CD4-positive, alpha-beta T cell (primary cell): ENCODE measurements around the gene PITPNB. TPM values are rescaled to one million over a fixed set of nuclear protein-coding genes. Genes with fewer than 3 reads are reported as not detected.

Source experiments
- ATAC-seq: fragments of 200-7000 bp; cut with Tn5 transposase; one replicate; pipeline ENCODE4 v1.10.0; 2022; ENCODE audit warnings: mild to moderate bottlenecking; ENCODE audit not compliant: poor library complexity
- CTCF ChIA-PET: fragments of 350-600 bp; sonication (Branson Sonifier 250); formaldehyde crosslinking; loops from one replicate; lab custom pipeline; 2021; ENCODE audit warnings: antibody characterized with exemption, inconsistent platforms; lab: Charles Lee
- POLR2A ChIA-PET: fragments of 350-600 bp; sonication (Branson Sonifier 250); formaldehyde crosslinking; loops from one replicate; lab custom pipeline; 2021; ENCODE audit warnings: antibody characterized with exemption, inconsistent platforms; lab: Charles Lee
- DNase-seq, 14 experiments: peaks; one replicate each; pipeline ENCODE4 v3.0.0-alpha.2; 2013 to 2020; ENCODE audit warnings: mixed read lengths in 2 of 14
- H3K27ac ChIP-seq, 2 donors: one replicate each; pipeline versions ENCODE4 v1.5.1 to v1.7.0; 2013; ENCODE audit warnings: low read length in 2 of 2, low read depth in 1 of 2, mild to moderate bottlenecking in 1 of 2
- H3K27me3 ChIP-seq, 2 experiments: 1 replicate in 1 of 2; 2 replicates in 1 of 2; pipeline versions ENCODE4 v1.6.1 to v1.7.0; 2013; ENCODE audit warnings: low read length in 2 of 2, control low read depth in 1 of 2, mild to moderate bottlenecking in 1 of 2, moderate library complexity in 1 of 2; ENCODE audit not compliant: insufficient read depth in 2 of 2, control insufficient read depth in 1 of 2
- H3K36me3 ChIP-seq: one replicate; pipeline ENCODE4 v1.6.1; 2013; ENCODE audit warnings: low read length, control low read depth; ENCODE audit not compliant: insufficient read depth
- H3K4me1 ChIP-seq: one replicate; pipeline ENCODE4 v1.6.1; 2013; ENCODE audit warnings: low read length, control low read depth; ENCODE audit not compliant: insufficient read depth
- H3K4me3 ChIP-seq: one replicate; pipeline ENCODE4 v1.5.1; 2013; ENCODE audit warnings: mild to moderate bottlenecking, low read length, moderate library complexity
- H3K9me3 ChIP-seq, 2 experiments: 1 replicate in 1 of 2; 2 replicates in 1 of 2; pipeline versions ENCODE4 v1.6.1 to v1.7.0; 2013; ENCODE audit warnings: low read length in 2 of 2, mild to moderate bottlenecking in 2 of 2, control low read depth in 1 of 2, moderate library complexity in 1 of 2; ENCODE audit not compliant: control insufficient read depth in 1 of 2, insufficient read depth in 1 of 2
- H3K27ac Mint-ChIP-seq: one replicate; pipeline ENCODE4 v1.8.0; 2020; ENCODE audit warnings: mixed read lengths
- H3K27me3 Mint-ChIP-seq: one replicate; pipeline ENCODE4 v1.8.0; 2021; ENCODE audit warnings: mixed read lengths
- H3K36me3 Mint-ChIP-seq: one replicate; pipeline ENCODE4 v1.8.0; 2021; ENCODE audit warnings: low read depth, mixed read lengths
- H3K4me1 Mint-ChIP-seq: one replicate; pipeline ENCODE4 v1.8.0; 2021; ENCODE audit warnings: low read depth, mixed read lengths
- H3K4me3 Mint-ChIP-seq: one replicate; pipeline ENCODE4 v1.8.0; 2020; ENCODE audit warnings: mild to moderate bottlenecking, mixed read lengths
- H3K9me3 Mint-ChIP-seq: one replicate; pipeline ENCODE4 v1.8.0; 2020; ENCODE audit warnings: mixed read lengths
- intact Hi-C, 2 experiments: fragments of 100-400 bp; cut with DNase I in 1 of 2; cut with micrococcal nuclease in 1 of 2; formaldehyde crosslinking; loops; one replicate each; pipeline versions ENCODE4 v1.15.1 to v1.9.0; 2023 to 2025; cut with DNase I, micrococcal nuclease
- total RNA-seq, 174 experiments: library from RNA in 2 of 174; stranded (reverse) in 2 of 174; gene quantifications; one replicate each; pipeline ENCODE4 v1.2.3 and lab custom pipeline; 2021 to 2026
- TF ChIP-seq, protein P1 (sequence below): fragments of 200-600 bp; IDR thresholded peaks from one replicate; pipeline ENCODE4 v1.8.0; 2022; ENCODE audit warnings: antibody characterized with exemption, mild to moderate bottlenecking

PITPNB gene
- total RNA-seq, 2 experiments from 2014 or later = 37.6 to 38.7 TPM

DNA sequence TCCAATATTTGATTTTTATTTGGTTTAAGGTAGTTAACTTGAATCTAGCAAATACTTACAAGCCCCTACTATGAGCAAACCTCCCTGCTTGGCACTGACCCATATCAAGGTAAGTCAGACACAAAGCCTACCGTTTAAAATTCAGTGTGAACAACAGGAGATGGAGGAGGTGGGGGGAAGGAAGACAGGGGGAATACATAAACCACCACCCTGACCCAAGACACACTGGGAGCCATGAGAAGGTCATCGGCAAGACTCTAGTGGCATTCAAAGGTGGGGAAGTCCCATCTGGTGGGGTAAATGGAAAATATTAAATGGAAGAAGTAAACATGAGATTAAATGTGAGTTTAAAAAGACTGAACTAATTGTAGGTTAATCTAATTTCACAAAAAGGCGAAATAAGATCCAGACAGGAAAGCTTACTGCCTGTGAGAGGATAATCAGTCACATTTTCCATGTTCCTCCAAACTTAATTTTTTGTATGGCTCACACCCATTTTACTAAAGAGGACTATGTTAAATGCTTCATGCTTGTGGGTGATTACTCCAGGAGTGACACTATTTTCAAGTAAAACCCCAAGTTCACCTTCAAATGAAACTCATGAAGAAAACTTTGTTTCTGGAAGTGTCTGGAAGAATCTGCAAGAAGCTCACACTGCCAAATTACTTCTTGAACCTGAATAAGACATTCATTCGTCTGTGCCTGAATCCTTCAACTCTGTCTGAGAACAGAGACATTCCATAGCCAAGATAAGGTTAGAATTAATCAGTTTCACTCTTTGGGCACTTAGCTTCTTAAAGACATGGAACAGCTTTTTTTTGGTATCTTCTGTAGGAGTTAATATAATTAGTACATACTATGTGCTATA lies 51.7 kb downstream of the PITPNB start:
- Histone ChIP-seq H3K27ac (no peak overlapping the region), H3K4me3 (no peak overlapping the region), H3K4me1 (peaks cover 6% of the 10 kb centered on the region), H3K27me3 (no peaks in the 10 kb centered on the region), H3K9me3 (no peaks in the 10 kb centered on the region), H3K36me3 (peaks cover 36% of the 10 kb centered on the region)
- peaks cover 43% of the 10 kb centered on the region for H3K4me1 Mint-ChIP-seq
- ChIA-PET CTCF (interaction anchor here (0.6 kb wide), 1 partner anchor 1426 kb away, joined by 3 read pairs; no protein-coding TSS in a partner anchor), POLR2A (no interaction called here)
- H3K27me3 Mint-ChIP-seq = no peaks in the 10 kb centered on the region
- H3K9me3 Mint-ChIP-seq = no peaks in the 10 kb centered on the region
- peaks cover 80% of the 10 kb centered on the region for H3K36me3 Mint-ChIP-seq
- DNase-seq (no peak), ATAC-seq (no peak)
- TF ChIP-seq, protein P1, sequence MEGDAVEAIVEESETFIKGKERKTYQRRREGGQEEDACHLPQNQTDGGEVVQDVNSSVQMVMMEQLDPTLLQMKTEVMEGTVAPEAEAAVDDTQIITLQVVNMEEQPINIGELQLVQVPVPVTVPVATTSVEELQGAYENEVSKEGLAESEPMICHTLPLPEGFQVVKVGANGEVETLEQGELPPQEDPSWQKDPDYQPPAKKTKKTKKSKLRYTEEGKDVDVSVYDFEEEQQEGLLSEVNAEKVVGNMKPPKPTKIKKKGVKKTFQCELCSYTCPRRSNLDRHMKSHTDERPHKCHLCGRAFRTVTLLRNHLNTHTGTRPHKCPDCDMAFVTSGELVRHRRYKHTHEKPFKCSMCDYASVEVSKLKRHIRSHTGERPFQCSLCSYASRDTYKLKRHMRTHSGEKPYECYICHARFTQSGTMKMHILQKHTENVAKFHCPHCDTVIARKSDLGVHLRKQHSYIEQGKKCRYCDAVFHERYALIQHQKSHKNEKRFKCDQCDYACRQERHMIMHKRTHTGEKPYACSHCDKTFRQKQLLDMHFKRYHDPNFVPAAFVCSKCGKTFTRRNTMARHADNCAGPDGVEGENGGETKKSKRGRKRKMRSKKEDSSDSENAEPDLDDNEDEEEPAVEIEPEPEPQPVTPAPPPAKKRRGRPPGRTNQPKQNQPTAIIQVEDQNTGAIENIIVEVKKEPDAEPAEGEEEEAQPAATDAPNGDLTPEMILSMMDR = no peak
- peak overlapping the region; percentile 57 for H3K27ac Mint-ChIP-seq
- no peak overlapping the region for H3K4me3 Mint-ChIP-seq
- intact Hi-C loops = no loop called here

- no peak overlapping the region for H3K27ac ChIP-seq
- CTCF ChIA-PET = interaction anchor here (0.6 kb wide), 1 partner anchor 1426 kb away, joined by 3 read pairs; no protein-coding TSS in a partner anchor
- POLR2A ChIA-PET = no interaction called here
- H3K9me3 ChIP-seq = no peaks in the 10 kb centered on the region
- no peaks in the 10 kb centered on the region for H3K27me3 ChIP-seq
- peak overlapping the region; percentile 57 for H3K27ac Mint-ChIP-seq
- H3K4me3 ChIP-seq = no peak overlapping the region
- TF ChIP-seq, protein P1 = no peak
- no peaks in the 10 kb centered on the region for H3K9me3 Mint-ChIP-seq
- ATAC-seq (no peak), DNase-seq (no peak)
- intact Hi-C loops = no loop called here
- H3K4me3 Mint-ChIP-seq = no peak overlapping the region
- peaks cover 6% of the 10 kb centered on the region for H3K4me1 ChIP-seq
- H3K27me3 Mint-ChIP-seq = no peaks in the 10 kb centered on the region
- peaks cover 33% of the 10 kb centered on the region for H3K36me3 ChIP-seq
- H3K36me3 Mint-ChIP-seq = peaks cover 80% of the 10 kb centered on the region
- peaks cover 43% of the 10 kb centered on the region for H3K4me1 Mint-ChIP-seq
These were observed 52.6 kb downstream of the PITPNB start for GRCh38 chr22:27866135-27867084.

GRCh38 chr22:27865496-27865895 lies 53.6 kb downstream of the PITPNB start:
- Mint-ChIP-seq H3K4me3 (no peak overlapping the region), H3K27me3 (no peaks in the 10 kb centered on the region), H3K27ac (no peak overlapping the region), H3K9me3 (no peaks in the 10 kb centered on the region), H3K36me3 (peaks cover 78% of the 10 kb centered on the region), H3K4me1 (peaks cover 41% of the 10 kb centered on the region)
- H3K4me1 ChIP-seq = peaks cover 6% of the 10 kb centered on the region
- no peak for ATAC-seq
- peaks cover 27% of the 10 kb centered on the region for H3K36me3 ChIP-seq
- no peaks in the 10 kb centered on the region for H3K9me3 ChIP-seq
- no peak for DNase-seq
- POLR2A ChIA-PET = no interaction called here
- intact Hi-C loops = no loop called here
- H3K4me3 ChIP-seq = no peak overlapping the region
- no peak overlapping the region for H3K27ac ChIP-seq
- CTCF ChIA-PET = interaction anchor here (1.2 kb wide), 1 partner anchor 144 kb away, joined by 3 read pairs; no protein-coding TSS in a partner anchor
- TF ChIP-seq, protein P1 = no peak
- H3K27me3 ChIP-seq = no peaks in the 10 kb centered on the region
